Parathyroid adenoma (tissue), 2 donors: Measurements from ENCODE around the gene RTKN2.

Experiments used
- H2AFZ ChIP-seq: fragments of 300-600 bp; sonication (generic); one replicate; pipeline ENCODE4 v1.7.0; 2017; ENCODE audit warnings: antibody characterized with exemption, mild to moderate bottlenecking
- H3K27ac ChIP-seq: fragments of 300-600 bp; sonication (generic); one replicate; pipeline ENCODE4 v1.7.0; 2017
- H3K27me3 ChIP-seq: fragments of 300-600 bp; sonication (generic); one replicate; pipeline ENCODE4 v1.7.0; 2017; ENCODE audit warnings: low read length; ENCODE audit not compliant: control insufficient read depth, insufficient read depth
- H3K36me3 ChIP-seq: fragments of 300-600 bp; sonication (generic); one replicate; pipeline ENCODE4 v1.7.0; 2017; ENCODE audit warnings: low read length; ENCODE audit not compliant: control insufficient read depth, insufficient read depth
- H3K4me1 ChIP-seq: fragments of 300-600 bp; sonication (generic); one replicate; pipeline ENCODE4 v1.7.0; 2017; ENCODE audit warnings: control low read depth
- H3K4me2 ChIP-seq: fragments of 300-600 bp; sonication (generic); one replicate; pipeline ENCODE4 v1.7.0; 2017; ENCODE audit warnings: low read length
- H3K4me3 ChIP-seq: fragments of 300-600 bp; sonication (generic); one replicate; pipeline ENCODE4 v1.7.0; 2017; ENCODE audit warnings: low read depth, low read length
- H3K79me2 ChIP-seq: fragments of 300-600 bp; sonication (generic); one replicate; pipeline ENCODE4 v1.7.0; 2017; ENCODE audit warnings: control low read depth
- H3K9ac ChIP-seq: fragments of 300-600 bp; sonication (generic); one replicate; pipeline ENCODE4 v1.7.0; 2017; ENCODE audit warnings: mild to moderate bottlenecking
- H3K9me3 ChIP-seq: fragments of 300-600 bp; sonication (generic); one replicate; pipeline ENCODE4 v1.7.0; 2017; ENCODE audit warnings: low read length; ENCODE audit not compliant: control insufficient read depth
- CTCF ChIP-seq: fragments of 300-600 bp; sonication (generic); IDR thresholded peaks from one replicate; pipeline ENCODE4 v1.7.0; 2017; ENCODE audit warnings: antibody characterized with exemption, mild to moderate bottlenecking
- donor health status: primary hyperparathyroidism.

Gene RTKN2

DNA sequence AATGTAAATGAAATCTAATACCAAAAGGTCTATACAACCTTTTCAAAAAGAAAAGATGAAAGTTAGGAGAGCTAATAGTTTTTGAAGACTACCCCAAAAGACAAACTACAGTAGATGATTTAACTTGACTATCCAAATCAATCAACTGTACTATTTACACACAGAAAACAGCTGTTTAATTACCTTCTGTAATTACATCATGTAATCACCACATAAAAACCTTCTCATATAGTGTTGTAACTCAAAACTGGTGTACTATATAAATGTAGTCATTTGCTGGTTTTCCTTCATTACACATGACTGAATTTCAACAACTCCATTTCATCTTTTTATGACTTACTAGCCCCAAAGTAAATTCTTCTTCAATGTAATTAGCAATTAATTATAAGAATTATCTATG lies 4.5 kb downstream of the RTKN2 start:
- no peak for TF ChIP-seq CTCF
- H3K79me2 ChIP-seq = no peaks in the 10 kb centered on the region
- no peaks in the 10 kb centered on the region for H3K4me1 ChIP-seq
- H3K4me2 ChIP-seq = no peak overlapping the region
- no peaks in the 10 kb centered on the region for H3K9me3 ChIP-seq
- no peak overlapping the region for H3K4me3 ChIP-seq
- no peaks in the 10 kb centered on the region for H3K27me3 ChIP-seq
- H2AFZ ChIP-seq = no peak overlapping the region
- no peaks in the 10 kb centered on the region for H3K36me3 ChIP-seq
- H3K27ac ChIP-seq = no peak overlapping the region
- no peak overlapping the region for H3K9ac ChIP-seq

DNA sequence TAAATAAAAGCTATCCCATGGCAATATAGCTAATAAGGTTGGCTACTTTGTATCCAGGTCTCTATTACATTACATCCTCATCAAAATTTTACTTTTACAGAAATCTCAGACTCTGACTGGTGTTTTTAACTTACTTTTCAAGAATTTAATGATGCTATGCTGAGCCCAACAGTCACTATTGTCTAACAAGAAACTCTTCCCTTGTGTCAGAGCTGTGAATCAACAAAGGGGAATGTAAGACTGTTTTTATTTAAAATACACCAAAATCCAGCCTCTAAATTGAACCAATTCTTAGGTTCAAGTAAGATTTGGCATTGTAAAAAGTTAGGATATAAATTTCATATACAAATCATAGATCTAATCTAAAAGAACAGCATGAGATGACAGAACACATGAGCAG lies 7.0 kb downstream of the RTKN2 start:
- Histone ChIP-seq H3K4me1 (no peaks in the 10 kb centered on the region), H3K4me3 (no peak overlapping the region), H3K27me3 (no peaks in the 10 kb centered on the region), H2AFZ (no peak overlapping the region), H3K79me2 (no peaks in the 10 kb centered on the region), H3K4me2 (no peak overlapping the region), H3K27ac (no peak overlapping the region), H3K36me3 (no peaks in the 10 kb centered on the region), H3K9me3 (no peaks in the 10 kb centered on the region), H3K9ac (no peak overlapping the region)
- TF ChIP-seq CTCF = no peak

GRCh38 chr10:62259998-62260397 lies 8.6 kb downstream of the RTKN2 start:
- Histone ChIP-seq H3K9me3 (no peaks in the 10 kb centered on the region), H3K27me3 (no peaks in the 10 kb centered on the region), H3K4me1 (no peaks in the 10 kb centered on the region), H3K4me3 (no peak overlapping the region), H3K27ac (no peak overlapping the region), H2AFZ (no peak overlapping the region), H3K9ac (no peak overlapping the region), H3K36me3 (no peaks in the 10 kb centered on the region), H3K4me2 (no peak overlapping the region), H3K79me2 (no peaks in the 10 kb centered on the region)
- TF ChIP-seq CTCF = no peak

DNA sequence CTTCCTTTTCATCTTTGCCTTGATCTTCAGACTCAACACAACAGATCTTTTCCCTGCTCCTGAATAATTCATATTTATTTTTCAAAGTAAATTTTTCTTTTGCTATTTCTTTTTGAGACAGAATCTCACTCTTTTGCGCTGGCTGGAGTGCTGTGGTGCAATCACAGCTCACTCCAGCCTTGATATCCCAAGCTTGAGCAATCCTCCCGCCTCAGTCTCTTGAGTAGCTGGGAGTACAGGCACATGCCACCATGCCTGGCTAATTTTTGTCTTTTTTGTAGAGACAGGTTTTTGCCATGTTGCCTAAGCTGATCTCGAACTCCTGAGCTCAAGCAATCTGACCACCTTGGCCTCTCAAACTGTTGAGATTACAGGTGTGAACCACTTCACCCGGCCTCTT lies 9.2 kb downstream of the RTKN2 start:
- no peak overlapping the region for H3K9ac ChIP-seq
- no peak overlapping the region for H3K27ac ChIP-seq
- no peak overlapping the region for H3K4me2 ChIP-seq
- no peaks in the 10 kb centered on the region for H3K79me2 ChIP-seq
- no peaks in the 10 kb centered on the region for H3K36me3 ChIP-seq
- TF ChIP-seq CTCF = no peak
- H3K9me3 ChIP-seq = no peaks in the 10 kb centered on the region
- no peaks in the 10 kb centered on the region for H3K27me3 ChIP-seq
- no peak overlapping the region for H2AFZ ChIP-seq
- no peaks in the 10 kb centered on the region for H3K4me1 ChIP-seq
- H3K4me3 ChIP-seq = no peak overlapping the region

DNA sequence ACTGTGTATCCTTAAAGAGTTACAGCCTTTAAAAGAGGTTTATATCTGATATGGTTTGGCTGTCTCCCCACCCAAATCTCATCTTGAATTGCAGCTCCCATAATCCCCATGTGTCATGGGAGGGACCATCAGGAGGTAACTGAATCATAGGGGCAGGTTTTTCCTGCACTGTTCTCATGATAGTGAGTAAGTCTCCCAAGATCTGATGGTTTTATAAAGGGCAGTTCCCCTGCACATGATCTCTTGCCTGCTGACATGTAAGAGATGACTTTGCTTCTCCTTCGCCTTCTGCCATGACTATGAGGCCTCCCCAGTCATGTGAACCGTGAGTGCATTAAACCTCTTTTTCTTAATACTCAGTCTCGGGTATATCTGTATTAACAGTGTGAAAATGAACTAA lies 9.7 kb downstream of the RTKN2 start:
- no peaks in the 10 kb centered on the region for H3K27me3 ChIP-seq
- H3K4me1 ChIP-seq = no peaks in the 10 kb centered on the region
- no peaks in the 10 kb centered on the region for H3K79me2 ChIP-seq
- no peaks in the 10 kb centered on the region for H3K9me3 ChIP-seq
- H3K4me3 ChIP-seq = no peak overlapping the region
- no peak overlapping the region for H3K9ac ChIP-seq
- H3K4me2 ChIP-seq = no peak overlapping the region
- no peak for TF ChIP-seq CTCF
- no peak overlapping the region for H2AFZ ChIP-seq
- no peak overlapping the region for H3K27ac ChIP-seq
- H3K36me3 ChIP-seq = no peaks in the 10 kb centered on the region
